ENCODE data around the gene HDAC4.

HDAC4 gene

GRCh38 chr2:239200646-239201530 lies 199.9 kb downstream of the HDAC4 start:
- DNase-seq (ENCODE audit: low spot score): no peak

DNA sequence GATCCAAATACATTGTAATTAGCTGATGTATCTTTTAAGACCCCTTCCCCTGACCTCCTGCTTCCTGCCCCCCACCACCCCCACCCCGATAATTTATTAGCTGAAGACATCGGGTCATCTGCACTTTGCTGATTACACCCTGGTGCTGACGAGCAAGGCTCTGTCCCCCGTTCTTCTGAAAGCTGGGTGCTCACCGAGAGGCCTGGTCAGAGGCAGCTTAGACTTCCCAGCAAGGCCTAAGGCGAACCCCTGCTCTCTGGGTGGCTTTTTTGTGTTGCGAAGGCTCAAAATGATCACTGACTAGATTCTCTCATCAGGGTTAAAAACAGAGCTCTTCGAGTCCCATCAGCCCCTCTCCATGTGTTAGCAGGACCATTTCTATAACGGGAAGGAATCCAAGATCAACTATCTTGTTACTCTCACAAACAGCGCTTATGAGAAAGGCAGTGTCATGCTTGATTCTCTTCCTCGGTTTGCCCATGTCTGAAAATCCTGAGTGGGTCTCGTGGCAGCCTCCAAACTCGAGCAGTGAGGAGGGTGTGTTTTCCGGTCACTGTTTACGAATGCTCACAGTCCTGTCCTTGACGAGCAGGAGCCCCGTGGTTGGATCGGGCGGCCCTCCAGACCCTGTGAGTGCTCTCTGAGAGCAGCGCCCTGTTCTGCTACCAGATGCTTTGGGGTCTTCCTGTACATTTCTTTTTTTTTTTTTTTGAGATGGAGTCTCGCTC lies 201.6 kb downstream of the HDAC4 start:
- DNase-seq (ENCODE audit: low spot score): no peak

GRCh38 chr2:239198221-239198620 lies 202.6 kb downstream of the HDAC4 start:
- no peak for DNase-seq (ENCODE audit: low spot score)

DNA sequence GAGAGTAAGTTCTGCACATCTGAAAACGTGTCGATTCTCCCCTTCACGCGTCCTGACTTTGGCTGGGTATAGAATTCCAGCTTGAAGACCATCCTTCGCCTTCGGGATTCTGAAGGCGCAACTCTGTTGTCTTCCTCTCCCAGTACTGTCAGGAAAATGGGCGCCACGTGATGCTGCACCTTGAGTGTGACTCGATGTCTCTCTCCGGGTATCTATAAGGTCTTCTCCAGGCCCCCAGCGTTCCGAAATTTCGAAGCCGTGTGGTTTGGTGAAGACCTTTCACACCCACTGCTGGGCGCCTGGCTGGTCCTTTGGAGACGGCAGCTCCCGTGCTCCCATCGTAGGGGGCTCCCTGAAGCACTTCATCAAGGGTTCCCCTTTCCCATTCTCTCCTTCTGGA lies 203.7 kb downstream of the HDAC4 start:
- no peak for DNase-seq (ENCODE audit: low spot score)

DNA sequence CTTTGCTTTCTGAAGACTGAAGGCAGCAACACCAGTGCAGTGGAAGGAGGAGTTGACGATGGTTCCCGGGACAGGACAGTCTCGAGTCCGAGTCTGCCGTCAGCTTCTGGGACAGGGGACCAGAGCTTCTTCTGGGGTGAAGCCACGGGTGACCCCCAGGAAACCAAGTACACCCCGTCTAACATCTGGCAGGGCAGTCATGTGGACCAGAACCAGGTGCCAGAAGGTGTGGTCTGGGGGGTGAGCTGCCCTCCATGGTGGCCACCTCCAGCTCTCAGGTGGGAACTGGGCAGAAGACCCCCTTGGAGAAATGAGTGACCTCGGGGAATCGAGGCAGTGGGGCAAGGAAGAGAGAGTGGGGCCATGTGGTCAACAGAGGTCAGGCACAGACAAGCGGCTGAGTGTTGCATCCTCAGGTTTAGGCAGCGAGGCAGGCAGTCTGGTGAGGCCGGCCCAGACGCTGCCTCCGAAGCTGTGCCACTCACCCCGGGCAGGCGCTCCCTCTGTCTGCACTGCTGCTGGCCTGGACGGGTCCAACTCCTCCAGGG lies 204.3 kb downstream of the HDAC4 start:
- DNase-seq (ENCODE audit: low spot score): no peak

DNA sequence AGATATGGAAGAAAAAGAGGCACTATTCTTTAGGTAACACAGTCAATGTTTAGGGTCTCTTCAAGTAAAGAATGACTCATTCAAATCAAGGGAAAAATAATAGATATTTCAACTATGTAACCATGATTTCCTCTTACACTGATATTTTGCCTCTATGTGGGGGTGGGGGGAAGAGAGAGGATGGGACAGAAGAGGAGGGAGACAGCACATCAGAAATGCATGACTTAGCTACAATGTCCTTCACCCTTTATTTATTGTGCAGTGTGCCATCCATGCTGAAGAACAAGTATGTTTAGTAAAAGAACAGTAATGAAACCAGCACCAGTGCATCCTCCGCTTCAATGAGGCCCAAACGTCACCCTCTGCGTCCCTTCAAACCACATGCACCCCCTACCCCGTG lies 204.8 kb downstream of the HDAC4 start:
- no peak for DNase-seq (ENCODE audit: low spot score)

DNA sequence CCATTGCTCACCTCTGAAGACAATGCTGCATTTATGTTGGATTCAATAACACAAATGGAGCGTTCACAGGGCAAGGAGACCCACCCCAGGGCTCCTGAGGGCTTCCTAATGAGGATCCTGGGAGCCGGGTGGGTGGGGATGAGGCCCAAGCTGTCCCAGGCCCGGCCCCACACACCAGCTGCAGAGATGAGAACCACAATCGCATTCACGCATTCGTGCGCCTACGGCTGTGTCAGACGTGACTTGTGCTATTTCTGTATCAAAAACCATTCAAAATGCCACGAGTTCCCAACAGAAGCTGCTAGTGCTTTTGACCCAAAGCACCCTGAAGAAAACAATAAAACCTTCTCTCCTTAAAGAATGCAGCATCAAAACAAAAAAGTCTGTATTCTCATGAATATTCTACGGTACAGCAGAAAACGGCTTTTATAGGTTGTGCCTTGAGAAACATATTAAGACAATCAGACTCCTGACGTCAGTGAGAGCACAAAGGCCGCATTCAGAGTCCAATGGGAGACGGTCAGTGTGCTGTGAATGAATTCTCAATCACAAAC lies 205.4 kb downstream of the HDAC4 start:
- no peak for DNase-seq (ENCODE audit: low spot score)

- no peak for DNase-seq (ENCODE audit: low spot score)
Measured at GRCh38 chr2:239194731-239195317, 206.0 kb downstream of the HDAC4 start.

DNA sequence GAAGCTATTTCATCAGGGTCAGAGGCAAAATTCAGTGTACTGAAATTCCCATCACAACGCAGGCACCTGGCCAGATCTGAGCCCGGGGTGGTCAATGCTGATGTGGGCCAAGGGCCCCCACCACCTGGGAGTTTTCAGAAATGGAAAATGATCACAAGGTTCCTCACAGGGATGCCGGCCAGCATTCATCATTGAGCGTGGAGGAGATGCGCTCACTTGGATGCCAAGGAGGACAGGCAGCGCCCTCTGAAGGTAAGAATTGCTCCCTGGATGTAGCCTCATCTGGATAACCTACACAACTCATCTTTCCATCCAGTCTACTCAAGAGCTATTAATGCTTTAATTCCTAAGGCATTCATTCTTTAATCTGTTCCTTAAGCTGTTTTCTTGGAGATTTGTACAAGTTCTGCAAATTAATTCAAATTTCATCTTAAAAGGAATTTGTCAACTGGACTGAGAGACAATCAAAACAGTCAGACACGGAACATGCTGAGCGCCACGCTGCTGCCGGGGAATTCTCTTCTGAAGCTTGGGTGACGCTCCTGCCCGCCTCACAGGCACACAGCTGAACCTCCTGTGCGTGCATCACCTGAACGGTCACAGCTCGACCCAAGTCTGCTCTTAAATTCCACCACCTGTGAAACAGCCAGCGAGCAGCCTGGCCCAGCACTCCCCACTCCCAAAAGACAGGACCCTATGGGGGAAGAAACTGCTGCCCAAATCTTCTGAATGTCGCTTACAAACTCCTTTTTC lies 206.7 kb downstream of the HDAC4 start:
- no peak for DNase-seq (ENCODE audit: low spot score)

DNA sequence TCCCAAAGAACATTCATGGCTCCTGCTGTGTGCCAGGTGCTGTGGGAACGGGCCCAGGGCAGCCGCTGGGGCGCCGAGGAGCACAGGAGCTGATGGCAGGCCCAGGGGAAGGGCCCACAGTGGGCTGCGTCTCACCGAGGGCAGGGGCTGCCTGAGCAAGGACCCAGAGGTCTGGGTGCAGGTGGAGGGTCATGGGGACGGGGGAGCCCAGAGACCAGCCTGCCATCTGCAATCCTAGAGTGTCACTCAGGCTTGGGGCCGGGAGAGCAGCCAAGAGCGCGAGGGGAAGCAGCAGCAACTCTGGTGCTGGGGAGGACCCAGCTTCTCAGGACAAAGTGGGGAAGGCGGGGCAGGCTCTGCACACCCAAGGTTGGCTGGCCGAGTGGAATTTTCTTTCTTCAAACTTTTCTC lies 207.4 kb downstream of the HDAC4 start:
- no peak for DNase-seq (ENCODE audit: low spot score)

DNA sequence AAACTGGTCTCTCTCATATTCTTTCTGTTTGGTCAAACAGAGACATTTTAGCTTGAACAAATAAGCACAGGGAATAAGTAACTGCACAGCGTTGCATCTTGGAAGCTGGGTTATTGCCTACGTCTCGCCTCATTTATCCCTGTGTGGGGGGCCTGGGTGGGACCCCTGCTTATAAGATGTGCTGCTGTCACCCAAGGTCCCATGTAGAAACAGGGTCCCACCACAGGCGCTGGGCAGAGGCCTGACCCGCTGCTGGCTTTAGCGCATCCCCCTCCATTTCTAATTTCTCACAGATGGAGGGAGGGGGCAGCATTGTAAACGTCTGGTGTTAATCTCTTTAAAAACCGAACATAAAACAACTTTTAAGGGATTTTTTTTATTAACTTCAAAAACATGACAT lies 207.8 kb downstream of the HDAC4 start:
- DNase-seq (ENCODE audit: low spot score): no peak

GRCh38 chr2:239192456-239192855 lies 208.4 kb downstream of the HDAC4 start:
- DNase-seq (ENCODE audit: low spot score): no peak

DNA sequence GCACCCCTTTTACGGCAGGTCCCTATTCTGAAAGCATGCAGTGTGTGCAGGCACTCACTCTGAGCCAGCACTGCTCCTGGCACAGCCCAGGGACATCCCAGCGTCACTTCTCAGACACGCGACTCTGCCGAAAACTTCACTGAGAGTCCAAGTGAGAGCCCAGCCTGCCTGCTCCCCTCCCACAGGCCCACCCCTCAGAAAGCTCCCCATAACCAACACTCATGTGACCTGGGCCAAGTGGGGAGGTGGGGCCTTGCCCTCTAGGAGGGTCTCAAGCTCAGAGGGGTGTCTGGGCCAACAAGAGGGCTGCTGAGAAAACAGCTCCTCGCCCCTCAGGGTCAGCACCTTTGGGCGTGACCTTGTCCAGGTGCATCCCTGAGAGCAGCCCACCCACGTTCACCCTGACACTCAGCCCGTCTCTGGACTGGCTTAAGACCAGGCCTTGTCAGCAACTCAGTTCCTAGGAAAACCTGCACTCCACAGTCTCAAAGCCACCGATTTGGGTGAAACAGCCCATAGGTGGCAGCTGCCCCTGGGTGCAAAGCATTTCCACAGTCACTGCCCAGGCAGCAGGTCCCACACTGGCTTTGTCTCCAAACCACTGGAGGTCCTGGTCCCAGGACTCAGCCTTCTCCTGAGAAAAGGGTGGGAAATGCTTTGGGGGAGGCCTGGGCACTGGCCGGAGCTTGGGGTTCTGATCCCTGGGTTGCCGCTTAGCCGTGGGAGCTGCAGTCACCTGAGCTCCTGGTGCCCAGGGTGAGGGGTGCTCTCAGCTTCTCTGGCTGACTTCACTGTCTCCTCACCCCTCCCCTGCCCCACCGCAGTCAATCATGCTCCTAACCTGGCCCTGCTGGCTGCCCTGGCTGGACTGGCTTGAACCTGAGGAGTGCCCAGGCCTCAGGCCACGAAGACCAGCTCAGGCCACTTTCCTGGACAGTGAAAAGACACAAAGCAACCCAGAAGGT lies 209.6 kb downstream of the HDAC4 start:
- no peak for DNase-seq (ENCODE audit: low spot score)

DNA sequence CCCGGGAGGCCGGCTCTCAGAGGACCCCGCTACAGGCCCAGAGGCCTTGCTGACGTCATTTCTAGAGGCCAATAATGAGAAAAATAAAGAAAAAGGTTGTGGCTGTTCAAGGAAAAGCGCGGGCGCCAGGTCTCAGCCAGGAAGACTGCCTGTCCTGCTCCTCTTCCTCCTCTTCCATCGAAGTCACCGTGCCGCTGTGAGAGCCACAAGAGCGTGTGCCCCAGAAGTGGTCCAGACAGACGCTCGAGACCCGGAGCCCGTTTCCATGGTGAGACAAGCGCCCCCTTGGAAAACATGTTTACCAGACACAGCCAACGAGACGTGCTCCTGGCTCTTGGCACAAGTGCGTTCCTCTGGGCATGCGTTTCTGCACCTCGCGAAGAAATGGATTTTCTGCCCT lies 210.5 kb downstream of the HDAC4 start:
- DNase-seq (ENCODE audit: low spot score): no peak

DNA sequence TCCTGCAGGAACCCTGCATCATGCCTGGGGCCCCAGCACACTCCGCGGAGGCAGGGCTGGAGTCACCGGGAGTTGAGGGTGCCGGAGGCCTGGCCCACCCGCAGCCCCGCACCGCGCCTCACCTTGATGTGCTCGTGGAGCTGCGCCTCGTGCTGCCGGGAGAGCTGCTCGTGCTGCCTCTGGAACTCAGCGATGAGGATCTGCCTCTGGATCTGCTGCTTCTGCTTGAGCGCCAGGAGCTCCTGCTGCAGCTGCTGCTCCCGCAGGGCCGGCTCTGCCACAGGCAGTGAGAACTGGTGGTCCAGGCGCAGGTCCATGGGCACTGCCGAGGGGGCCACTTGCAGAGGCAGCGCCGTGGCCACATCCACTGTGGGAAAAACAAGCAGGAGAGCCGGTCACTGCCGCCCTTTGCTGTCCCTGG lies 211.1 kb downstream of the HDAC4 start:
- no peak for DNase-seq (ENCODE audit: low spot score)

DNA sequence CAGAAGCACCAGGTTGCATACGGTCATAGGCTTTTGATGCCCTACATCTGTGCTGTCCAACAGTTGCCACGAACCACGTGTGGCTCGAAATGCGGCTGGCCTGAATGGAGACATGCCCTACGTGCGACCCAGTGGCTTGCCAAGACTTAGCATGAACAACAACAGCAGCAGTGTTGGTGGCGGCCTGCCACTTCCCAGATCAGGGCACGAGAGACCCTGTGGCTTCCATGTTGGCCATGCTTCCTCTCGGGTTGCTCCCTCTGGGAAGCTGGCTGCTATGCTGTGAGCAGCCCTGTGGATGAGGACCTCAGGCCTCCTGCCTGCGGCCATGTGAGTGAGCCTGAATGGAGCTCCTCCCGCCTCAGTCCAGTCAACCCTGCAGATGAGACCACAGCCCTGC lies 212.3 kb downstream of the HDAC4 start:
- DNase-seq (ENCODE audit: low spot score): no peak

GRCh38 chr2:239187464-239188253 lies 213.2 kb downstream of the HDAC4 start:
- no peak for DNase-seq (ENCODE audit: low spot score)

DNA sequence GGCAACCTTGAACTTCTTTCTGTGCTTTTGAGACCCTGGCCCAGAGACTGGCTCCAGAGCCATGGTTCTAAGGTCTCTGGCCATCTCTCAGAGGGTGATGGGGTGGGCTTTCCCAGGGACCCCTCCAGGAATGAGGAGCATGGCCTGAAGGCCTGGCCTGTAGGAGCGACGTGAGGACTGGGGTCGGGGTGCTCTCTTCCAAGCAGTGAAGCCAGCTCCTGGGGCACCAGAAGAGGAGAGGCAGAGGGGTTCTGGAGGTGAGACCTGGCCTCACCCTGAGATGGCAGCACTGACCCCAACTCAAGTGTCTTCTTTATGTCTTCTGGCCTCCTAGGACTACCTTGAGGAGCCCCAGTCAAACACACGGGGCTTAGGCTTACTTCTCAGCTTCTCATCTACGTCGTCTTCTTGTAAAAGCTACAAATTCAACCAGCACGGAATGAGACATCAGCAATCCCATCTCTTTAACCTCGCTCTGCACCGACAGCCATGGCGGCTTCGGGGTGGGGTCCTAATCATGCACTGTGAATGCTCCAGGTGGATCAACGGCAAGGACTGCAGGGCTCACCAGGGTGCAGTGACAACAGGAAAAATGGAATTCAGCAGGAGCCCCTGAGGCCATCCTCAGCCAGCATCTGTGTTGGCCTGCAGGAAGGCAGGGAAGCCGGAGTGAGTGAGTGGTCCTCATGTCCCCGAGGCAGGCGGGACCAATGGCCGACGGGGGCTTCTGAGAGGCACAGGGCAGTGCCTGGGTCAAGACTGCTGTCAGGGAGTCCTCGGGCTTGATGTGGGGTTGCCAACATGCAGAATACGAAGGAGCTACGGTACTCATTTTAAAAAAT lies 214.1 kb downstream of the HDAC4 start:
- no peak for DNase-seq (ENCODE audit: low spot score)

Data from AG08396 (cell line).